Prostate gland (tissue), 2 donors: ENCODE data around the gene TET3.

Experiments used
- CTCF ChIP-seq, 4 experiments: fragments of 200-600 bp in 2 of 4; fragments of 450-650 bp in 2 of 4; sonication (generic) in 2 of 4; IDR thresholded peaks; 1 replicate in 3 of 4; 2 replicates in 1 of 4; pipeline ENCODE4 v1.5.1; 2016 to 2019; ENCODE audit warnings: antibody characterized with exemption in 4 of 4, mild to moderate bottlenecking in 2 of 4, moderate library complexity in 2 of 4
- POLR2A ChIP-seq: fragments of 450-650 bp; IDR thresholded peaks from one replicate; pipeline ENCODE4 v1.6.1; 2016; ENCODE audit warnings: antibody characterized with exemption, mild to moderate bottlenecking
- POLR2AphosphoS5 ChIP-seq: sonication (generic); formaldehyde crosslinking; IDR thresholded peaks from one replicate; pipeline ENCODE4 v1.6.1; 2017; ENCODE audit warnings: antibody characterized with exemption

- TF ChIP-seq CTCF (IDR thresholded peaks at IDR 0.05) = no peak
- no peak for TF ChIP-seq POLR2A
- no peak for TF ChIP-seq POLR2AphosphoS5
Observed at GRCh38 chr2:74004212-74005182, 19.8 kb downstream of the TET3 start.
